NCI-H1930 (cell line): ENCODE data around the gene KMT5B.

Experiments
- DNase-seq, 2 experiments: peaks; one replicate each; lab custom pipeline; 2025; lab: John Stamatoyannopoulos, UW

The KMT5B gene

GRCh38 chr11:68142441-68143309, 70.4 kb downstream of the KMT5B start:
- no peak for DNase-seq

- no peak for DNase-seq
These were observed 71.1 kb downstream of the KMT5B start for GRCh38 chr11:68142028-68142412.

- DNase-seq = no peak
These were observed 71.7 kb downstream of the KMT5B start for GRCh38 chr11:68141246-68142027.

- no peak for DNase-seq
These were observed 72.4 kb downstream of the KMT5B start for GRCh38 chr11:68140496-68141245.

GRCh38 chr11:68138237-68138636, 74.9 kb downstream of the KMT5B start:
- DNase-seq = no peak

GRCh38 chr11:68137833-68138232, 75.3 kb downstream of the KMT5B start:
- no peak for DNase-seq

- no peak for DNase-seq
These were observed 76.2 kb downstream of the KMT5B start for GRCh38 chr11:68136866-68137265.

- DNase-seq = no peak
These were observed 77.9 kb downstream of the KMT5B start for GRCh38 chr11:68135161-68135560.

GRCh38 chr11:68133761-68134160, 79.3 kb downstream of the KMT5B start:
- DNase-seq = no peak

- DNase-seq = no peak
These were observed 83.0 kb downstream of the KMT5B start for GRCh38 chr11:68130121-68130520.

GRCh38 chr11:68128682-68129327, 84.3 kb downstream of the KMT5B start:
- no peak for DNase-seq

GRCh38 chr11:68127714-68128681, 85.1 kb downstream of the KMT5B start:
- no peak for DNase-seq

GRCh38 chr11:68125164-68125563, 87.9 kb downstream of the KMT5B start:
- no peak for DNase-seq

GRCh38 chr11:68122936-68123539, 90.1 kb downstream of the KMT5B start:
- DNase-seq = no peak

- DNase-seq = peak; percentile 89 to 91
These were observed 91.8 kb downstream of the KMT5B start, which contains the start of gene CHKA for GRCh38 chr11:68121067-68121899. Gene CHKA, minus strand, starts transcription at chr11:68121388. Its CDS starts 211 bp downstream, at chr11:68121177.

- peak; percentile 7 to 22 for DNase-seq
These were observed 92.6 kb downstream of the KMT5B start for GRCh38 chr11:68120273-68121066.

- DNase-seq = no peak
These were observed 94.2 kb downstream of the KMT5B start for GRCh38 chr11:68118706-68119448.
